IMR-90 (cell line): ENCODE data around the gene SLC19A1. TPM values are rescaled to one million over a fixed set of nuclear protein-coding genes. Genes with fewer than 3 reads are reported as not detected.
A peak's percentile ranks its signal among the peaks of the same experiment; 100 is the strongest.

Experiments used
- ATAC-seq: fragments of 200-7000 bp; cut with Tn5 transposase; 2 replicates; pipeline ENCODE4 v1.9.1; 2020; ENCODE audit warnings: low read depth, mild to moderate bottlenecking, moderate library complexity
- BruUV-seq: library from RNA; stranded (reverse); fragments of 400-500 nt; replicated peaks from 2 replicates; lab custom pipeline; 2021; lab: Mats Ljungman, UMichigan
- CTCF ChIA-PET: fragments of 300-600 bp; formaldehyde crosslinking; extraction: SDS; loops from one replicate; lab custom pipeline; 2021; ENCODE audit warnings: antibody characterized with exemption; lab: Yijun Ruan, JAX
- POLR2A ChIA-PET: fragments of 300-600 bp; sonication (Branson Sonifier 250); formaldehyde crosslinking; loops from one replicate; lab custom pipeline; 2022; ENCODE audit warnings: antibody characterized with exemption; ENCODE audit not compliant: unreplicated experiment; lab: Charles Lee
- DNase-seq: peaks from one replicate; pipeline ENCODE4 v3.0.0; 2013
- H2AFZ ChIP-seq: replicated peaks from 2 replicates; pipeline ENCODE3; 2013; ENCODE audit warnings: low read length, mild to moderate bottlenecking; ENCODE audit not compliant: poor library complexity
- H2AK5ac ChIP-seq: 2 replicates; pipeline ENCODE4 v1.6.1; 2013; ENCODE audit warnings: low read depth, low read length, inconsistent platforms
- H2AK9ac ChIP-seq: replicated peaks from 2 replicates; pipeline ENCODE3; 2013; ENCODE audit warnings: mild to moderate bottlenecking, low read depth, low read length, moderate library complexity; ENCODE audit not compliant: poor library complexity
- H2BK120ac ChIP-seq: 2 replicates; pipeline ENCODE4 v1.6.1; 2013; ENCODE audit warnings: low read depth, low read length, inconsistent platforms
- H2BK15ac ChIP-seq: 3 replicates; pipeline ENCODE4 v1.6.1; 2013; ENCODE audit warnings: low read depth, low read length, inconsistent platforms
- H2BK20ac ChIP-seq: 2 replicates; pipeline ENCODE4 v1.6.1; 2013; ENCODE audit warnings: low read depth, mild to moderate bottlenecking, inconsistent platforms, low read length, moderate library complexity
- H2BK5ac ChIP-seq: 2 replicates; pipeline ENCODE4 v1.6.1; 2013; ENCODE audit warnings: mild to moderate bottlenecking, low read depth, low read length, inconsistent platforms; ENCODE audit not compliant: poor library complexity, severe bottlenecking
- H3K14ac ChIP-seq: replicated peaks from 2 replicates; pipeline ENCODE4 v1.6.1; 2013; ENCODE audit warnings: low read depth, low read length, inconsistent platforms
- H3K18ac ChIP-seq: 2 replicates; pipeline ENCODE4 v1.6.1; 2013; ENCODE audit warnings: low read depth, low read length, control low read depth
- H3K23ac ChIP-seq: 2 replicates; pipeline ENCODE4 v1.6.1; 2013; ENCODE audit warnings: low read depth, low read length, inconsistent platforms
- H3K27ac ChIP-seq: 2 replicates; pipeline ENCODE4 v1.5.1; 2013; ENCODE audit warnings: mild to moderate bottlenecking, control low read depth, low read length; ENCODE audit not compliant: insufficient read depth
- H3K27me3 ChIP-seq: 2 replicates; pipeline ENCODE4 v1.6.1; 2013; ENCODE audit warnings: low read length; ENCODE audit not compliant: control insufficient read depth, insufficient read depth
- H3K36me3 ChIP-seq: 2 replicates; pipeline ENCODE4 v1.6.1; 2013; ENCODE audit warnings: low read length, mixed read lengths; ENCODE audit not compliant: control insufficient read depth, insufficient read depth
- H3K4ac ChIP-seq: 2 replicates; pipeline ENCODE4 v1.6.1; 2013; ENCODE audit warnings: low read depth, low read length, inconsistent platforms
- H3K4me1 ChIP-seq: 2 replicates; pipeline ENCODE4 v1.6.1; 2013; ENCODE audit warnings: low read length, mixed read lengths; ENCODE audit not compliant: control insufficient read depth, insufficient read depth
- H3K4me2 ChIP-seq: 2 replicates; pipeline ENCODE4 v1.6.1; 2013; ENCODE audit warnings: low read depth, mild to moderate bottlenecking, control low read depth, low read length, moderate library complexity
- H3K4me3 ChIP-seq: 2 replicates; pipeline ENCODE4 v1.5.1; 2013; ENCODE audit warnings: low read depth, mild to moderate bottlenecking, control low read depth, low read length, moderate library complexity; ENCODE audit not compliant: insufficient read depth
- H3K56ac ChIP-seq: 2 replicates; pipeline ENCODE4 v1.6.1; 2013; ENCODE audit warnings: low read length, inconsistent platforms; ENCODE audit not compliant: insufficient read depth; ENCODE audit errors: extremely low read depth
- H3K79me1 ChIP-seq, 2 experiments: 2 replicates each; pipeline ENCODE4 v1.6.1; 2013; ENCODE audit warnings: low read length in 2 of 2, inconsistent platforms in 1 of 2, low read depth in 1 of 2
- H3K9ac ChIP-seq: 2 replicates; pipeline ENCODE4 v1.6.1; 2013; ENCODE audit warnings: low read depth, low read length, control low read depth
- H3K9me1 ChIP-seq: 2 replicates; pipeline ENCODE4 v1.6.1; 2013; ENCODE audit warnings: low read length, inconsistent platforms; ENCODE audit not compliant: insufficient read depth
- H3K9me3 ChIP-seq: 2 replicates; pipeline ENCODE4 v1.6.1; 2013; ENCODE audit warnings: low read length; ENCODE audit not compliant: control insufficient read depth, insufficient read depth
- H4K20me1 ChIP-seq: 2 replicates; pipeline ENCODE4 v1.6.1; 2013; ENCODE audit warnings: low read length, inconsistent platforms; ENCODE audit not compliant: insufficient read depth
- H4K5ac ChIP-seq: 2 replicates; pipeline ENCODE4 v1.6.1; 2013; ENCODE audit warnings: mild to moderate bottlenecking, low read depth, low read length, control low read depth
- H4K8ac ChIP-seq, 2 experiments: 2 replicates each; pipeline ENCODE4 v1.6.1; 2013; ENCODE audit warnings: low read depth in 2 of 2, low read length in 2 of 2, control low read depth in 1 of 2, inconsistent platforms in 1 of 2
- H4K91ac ChIP-seq: 2 replicates; pipeline ENCODE4 v1.6.1; 2013; ENCODE audit warnings: low read depth, low read length, inconsistent platforms; ENCODE audit not compliant: insufficient read depth
- CEBPB ChIP-seq: IDR thresholded peaks from 2 replicates; pipeline ENCODE4 v1.6.1; 2012; ENCODE audit warnings: low read depth, low read length, improper control_type of control experiment
- CHD1 ChIP-seq: IDR thresholded peaks from 2 replicates; pipeline ENCODE4 v1.6.1; 2012; ENCODE audit warnings: low read depth, low read length, improper control_type of control experiment
- FOS ChIP-seq: fragments of 150-350 bp; IDR thresholded peaks from 2 replicates; pipeline ENCODE4 v1.6.1; 2016; ENCODE audit warnings: low read depth, low read length
- MAFK ChIP-seq: IDR thresholded peaks from 2 replicates; pipeline ENCODE4 v1.6.1; 2012; ENCODE audit warnings: low read depth, low read length, improper control_type of control experiment
- MAZ ChIP-seq: IDR thresholded peaks from 2 replicates; pipeline ENCODE4 v1.6.1; 2012; ENCODE audit warnings: low read depth, mild to moderate bottlenecking, low read length, improper control_type of control experiment, moderate library complexity, borderline replicate concordance
- MXI1 ChIP-seq: IDR thresholded peaks from 2 replicates; pipeline ENCODE4 v1.6.1; 2012; ENCODE audit warnings: low read depth, mild to moderate bottlenecking, low read length, moderate library complexity, borderline replicate concordance
- NFE2L2 ChIP-seq: fragments of 150-350 bp; IDR thresholded peaks from 2 replicates; pipeline ENCODE4 v1.6.1; 2016; ENCODE audit warnings: low read depth, mild to moderate bottlenecking, low read length
- RAD21 ChIP-seq: IDR thresholded peaks from 2 replicates; pipeline ENCODE4 v1.6.1; 2012; ENCODE audit warnings: low read length, improper control_type of control experiment
- RCOR1 ChIP-seq: IDR thresholded peaks from 2 replicates; pipeline ENCODE4 v1.6.1; 2012; ENCODE audit warnings: mild to moderate bottlenecking, low read length, improper control_type of control experiment; ENCODE audit not compliant: insufficient replicate concordance
- USF2 ChIP-seq: fragments of 150-350 bp; IDR thresholded peaks from 2 replicates; pipeline ENCODE4 v1.6.1; 2017; ENCODE audit warnings: mild to moderate bottlenecking, antibody characterized with exemption, low read length, low read depth
- WGBS, 2 experiments: methylation state at CpG; one replicate each; pipeline versions ENCODE4 v1.1.5 to v1.1.7; 2013; ENCODE audit warnings: missing lambda C conversion rate in 2 of 2; ENCODE audit not compliant: insufficient read length in 1 of 2; ENCODE audit errors: extremely low coverage in 2 of 2; 5-methylcytosine and 5-hydroxymethylcytosine counted together
- dilution Hi-C: fragments of 300-500 bp; cut with HindIII; formaldehyde crosslinking; loops from one replicate; pipeline ENCODE4 v1.14.3; 2018; ENCODE audit warnings: low sequenced_read_pairs; ENCODE audit not compliant: unreplicated experiment
- in situ Hi-C: fragments of 300-500 bp; cut with MboI; formaldehyde crosslinking; loops from 3 replicates; pipeline ENCODE4 v1.14.3; 2019; ENCODE audit warnings: low sequenced_read_pairs, inconsistent platforms, mixed read lengths
- intact Hi-C: fragments of 100-400 bp; cut with micrococcal nuclease; formaldehyde crosslinking; loops from 2 replicates; pipeline ENCODE4 v1.10.0; 2022
- polyA plus RNA-seq, 3 experiments: library from polyadenylated mRNA; depleted of rRNA; stranded (reverse); fragments of >200 nt; gene quantifications; 2 replicates each; pipeline ENCODE4 v1.2.3, GENCODE V29; 2012; ENCODE audit warnings: low replicate concordance in 1 of 3
- total RNA-seq: library from RNA; depleted of rRNA; stranded (reverse); fragments of >200 nt; gene quantifications from 2 replicates; pipeline ENCODE4 v1.2.3, GENCODE V29; 2012

Gene SLC19A1
- total and polyA plus RNA-seq, 2 of the 4 experiments (the other 2 are of a cell fraction): 2.2 to 16.2 TPM

DNA sequence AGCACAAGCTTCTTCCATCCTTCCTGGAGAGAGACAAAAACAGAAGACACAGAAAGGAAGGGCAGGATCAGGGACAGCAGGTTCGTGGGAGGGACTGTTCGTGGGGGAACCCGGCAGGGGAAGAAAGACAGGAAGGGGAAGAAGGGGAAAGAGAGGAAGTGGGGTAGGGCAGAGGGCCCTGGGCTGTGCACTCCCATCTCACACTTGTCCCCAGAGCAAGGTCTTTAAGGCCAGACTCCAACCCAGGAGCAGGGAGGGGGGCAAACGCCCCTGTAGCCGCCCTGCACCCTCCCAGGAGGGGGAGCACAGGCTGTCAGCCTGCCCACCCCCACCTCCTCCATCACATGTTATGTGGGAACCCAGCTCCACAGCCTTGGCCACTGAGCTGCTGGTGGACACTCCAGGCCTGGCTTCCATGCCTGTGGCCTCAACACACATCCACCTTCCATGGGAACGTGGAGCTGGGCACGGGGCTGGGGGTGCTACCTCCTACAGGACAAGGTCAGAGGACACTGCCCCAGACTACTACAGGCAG lies 9.3 kb downstream of the SLC19A1 start:
- Histone ChIP-seq H2BK20ac (no peak overlapping the region), H4K20me1 (peaks cover 10% of the 10 kb centered on the region; the same call in 1 of the 2 replicates), H2AK9ac (peak overlapping the region; percentile 31), H2BK5ac (no peak overlapping the region), H4K5ac (no peak overlapping the region), H3K79me1 (peaks cover 8 to 13% of the 10 kb centered on the region in 2 experiments; a peak in 2 of 4 replicates), H2AK5ac (no peak overlapping the region), H3K9me1 (peaks cover 14% of the 10 kb centered on the region), H4K91ac (no peak overlapping the region), H3K36me3 (peaks cover 20% of the 10 kb centered on the region), H3K4me3 (no peak overlapping the region), H3K56ac (no peak overlapping the region), H3K4me2 (no peak overlapping the region), H2BK15ac (no peak overlapping the region), H2BK120ac (no peak overlapping the region), H3K9me3 (no peaks in the 10 kb centered on the region), H3K27ac (no peak overlapping the region), H3K27me3 (no peaks in the 10 kb centered on the region), H3K4me1 (peaks cover 4% of the 10 kb centered on the region), H3K14ac (no peak overlapping the region), H3K18ac (no peak overlapping the region), H3K4ac (no peak overlapping the region), H3K9ac (no peak overlapping the region), H3K23ac (no peak overlapping the region), H2AFZ (no peak overlapping the region), H4K8ac (no peak overlapping the region)
- TF ChIP-seq CEBPB: no peak
- no peak for TF ChIP-seq NFE2L2
- no peak for TF ChIP-seq CHD1
- no peak for TF ChIP-seq MAZ
- TF ChIP-seq MAFK: no peak
- TF ChIP-seq FOS: no peak
- no peak for TF ChIP-seq MXI1
- no peak for TF ChIP-seq RAD21
- no peak for TF ChIP-seq RCOR1
- TF ChIP-seq USF2: no peak
- WGBS, 2 experiments: no CpG with 5 or more reads among the region's 7 CpGs
- ChIA-PET POLR2A (no interaction called here), CTCF (interaction anchor here (0.7 kb wide), 1 partner anchor 412 kb away, joined by 3 read pairs; no protein-coding TSS in a partner anchor)
- DNase-seq (no peak), ATAC-seq (no peak)
- in situ Hi-C loops (no loop called here), intact Hi-C loops (no loop called here), dilution Hi-C loops (no loop called here)
- no TSS peak for BruUV-seq
